Measurements from ENCODE around the gene DOK3. TPM values are rescaled to one million over a fixed set of nuclear protein-coding genes. Genes with fewer than 3 reads are reported as not detected.
"Not testable (repeated sequence)": the region's sequence is repeated elsewhere in the genome, so short reads cannot be mapped to it uniquely, and the experiment has no call there.

Gene DOK3
- total RNA-seq, 1 experiment from 2014 or later: 2.2 TPM

DNA sequence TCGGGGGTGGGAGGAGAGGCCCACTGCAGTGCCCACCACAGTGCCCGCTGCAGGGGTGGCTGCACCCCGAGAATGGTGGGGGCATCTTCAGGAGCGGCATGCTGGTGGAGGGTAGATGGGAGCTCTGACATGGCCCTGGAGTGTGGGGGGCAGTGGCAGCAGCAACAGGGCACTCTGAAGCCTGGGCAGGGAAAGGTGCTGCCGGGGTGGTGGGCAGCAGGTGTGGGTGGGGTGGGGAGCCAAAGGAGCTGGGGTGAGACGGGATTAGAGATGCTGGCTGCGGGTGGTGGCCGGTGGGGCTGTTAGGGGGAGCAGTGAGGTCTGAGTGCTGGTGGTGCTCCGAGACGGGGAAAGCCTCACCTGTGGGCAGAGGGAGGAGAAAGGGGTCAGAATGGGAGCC is 26.8 kb upstream of the DOK3 start:
- no peak for DNase-seq (ENCODE audit: low read depth)

DNA sequence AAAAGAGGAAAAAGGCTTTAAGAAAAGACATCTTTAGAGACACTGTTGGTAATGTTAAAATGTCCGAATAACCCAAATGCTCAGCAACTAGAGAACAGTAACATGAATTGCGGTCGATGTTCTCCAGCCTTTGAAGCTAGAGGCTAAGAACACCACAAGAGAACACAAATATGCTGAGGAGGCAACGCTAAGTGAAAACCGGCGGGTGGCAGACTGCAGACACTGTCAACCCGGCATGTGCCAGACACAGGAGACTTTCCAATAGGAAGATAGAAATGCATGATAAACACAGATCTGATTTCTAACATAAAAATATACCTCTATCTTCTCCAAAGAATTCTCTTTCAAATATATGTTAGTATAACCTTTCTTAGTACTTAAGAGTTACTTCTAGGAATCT is 25.5 kb upstream of the DOK3 start:
- DNase-seq (ENCODE audit: low read depth): no peak

DNA sequence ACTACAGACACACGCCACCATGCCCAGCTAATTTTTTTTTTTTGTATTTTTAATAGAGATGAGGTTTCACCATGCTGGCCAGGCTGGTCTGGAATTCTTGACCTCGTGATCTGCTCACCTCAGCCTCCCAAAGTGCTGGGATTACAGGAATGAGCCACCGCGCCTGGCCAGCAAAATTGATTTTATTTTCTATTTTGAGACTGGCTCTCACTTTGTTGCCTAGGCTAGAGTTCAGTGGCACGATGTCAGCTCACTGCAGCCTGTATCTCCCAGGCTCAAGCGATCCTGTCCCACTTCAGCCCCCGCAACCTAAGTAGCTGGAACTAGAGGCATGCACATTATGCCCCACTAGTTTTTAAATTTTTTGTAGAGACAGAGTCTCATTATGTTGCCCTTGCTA is 24.8 kb upstream of the DOK3 start:
- not testable (repeated sequence) for DNase-seq (ENCODE audit: low read depth)

DNA sequence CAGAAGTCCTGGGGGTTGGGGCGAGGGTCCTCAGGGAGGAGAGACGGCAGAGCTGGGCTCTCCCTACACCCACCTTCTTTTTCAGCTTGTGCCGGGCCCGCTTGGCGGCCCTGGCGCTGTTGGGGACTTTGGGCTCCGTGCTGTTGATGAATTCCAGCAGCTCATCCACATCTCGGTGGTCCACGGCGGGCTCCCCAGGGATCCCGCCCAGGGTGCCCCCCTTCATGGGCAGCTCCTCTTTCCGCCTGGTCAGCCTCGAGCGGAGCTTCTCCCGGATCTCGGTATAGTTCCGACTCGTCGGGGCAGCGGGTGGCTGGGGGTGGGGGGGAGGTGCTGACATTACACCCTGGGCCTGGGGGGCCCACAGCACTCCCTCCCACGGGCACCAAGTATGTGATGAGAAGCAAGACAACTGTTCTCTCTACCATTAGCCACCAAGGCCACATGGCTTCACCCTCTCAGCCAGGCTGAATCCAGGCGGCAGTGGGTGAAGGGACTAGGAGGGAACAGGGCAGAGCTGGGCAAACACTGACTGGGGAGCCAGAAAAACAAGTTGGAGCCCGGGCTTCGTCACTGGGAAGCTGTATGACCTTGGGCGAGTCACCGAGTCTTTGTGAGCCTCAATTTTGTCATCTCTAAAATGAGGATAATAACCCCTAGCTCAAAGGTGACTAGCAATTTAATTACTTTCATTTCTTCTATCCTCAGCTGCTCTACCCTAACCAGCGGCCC is 21.7 kb upstream of the DOK3 start:
- DNase-seq (ENCODE audit: low read depth): no peak

DNA sequence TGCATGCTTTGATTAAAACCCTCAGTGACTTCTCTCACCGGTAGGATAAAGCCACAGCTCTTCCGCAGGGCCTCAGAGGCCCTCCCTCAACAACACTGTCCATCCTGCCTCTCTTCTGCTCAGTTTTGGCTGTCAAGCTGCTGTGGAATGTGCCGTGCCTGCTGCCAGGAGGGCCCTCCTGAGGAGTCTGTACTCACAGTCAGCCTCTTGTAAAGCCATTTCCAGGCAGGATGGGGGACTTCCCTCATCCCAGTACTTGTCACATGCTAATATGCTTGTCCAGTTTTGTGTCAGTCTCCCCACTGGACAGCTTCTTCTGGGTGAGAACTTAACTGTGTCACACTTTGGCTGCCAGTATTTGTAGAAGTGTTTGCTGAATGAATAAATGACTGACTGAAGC is 21.0 kb upstream of the DOK3 start:
- no peak for DNase-seq (ENCODE audit: low read depth)

DNA sequence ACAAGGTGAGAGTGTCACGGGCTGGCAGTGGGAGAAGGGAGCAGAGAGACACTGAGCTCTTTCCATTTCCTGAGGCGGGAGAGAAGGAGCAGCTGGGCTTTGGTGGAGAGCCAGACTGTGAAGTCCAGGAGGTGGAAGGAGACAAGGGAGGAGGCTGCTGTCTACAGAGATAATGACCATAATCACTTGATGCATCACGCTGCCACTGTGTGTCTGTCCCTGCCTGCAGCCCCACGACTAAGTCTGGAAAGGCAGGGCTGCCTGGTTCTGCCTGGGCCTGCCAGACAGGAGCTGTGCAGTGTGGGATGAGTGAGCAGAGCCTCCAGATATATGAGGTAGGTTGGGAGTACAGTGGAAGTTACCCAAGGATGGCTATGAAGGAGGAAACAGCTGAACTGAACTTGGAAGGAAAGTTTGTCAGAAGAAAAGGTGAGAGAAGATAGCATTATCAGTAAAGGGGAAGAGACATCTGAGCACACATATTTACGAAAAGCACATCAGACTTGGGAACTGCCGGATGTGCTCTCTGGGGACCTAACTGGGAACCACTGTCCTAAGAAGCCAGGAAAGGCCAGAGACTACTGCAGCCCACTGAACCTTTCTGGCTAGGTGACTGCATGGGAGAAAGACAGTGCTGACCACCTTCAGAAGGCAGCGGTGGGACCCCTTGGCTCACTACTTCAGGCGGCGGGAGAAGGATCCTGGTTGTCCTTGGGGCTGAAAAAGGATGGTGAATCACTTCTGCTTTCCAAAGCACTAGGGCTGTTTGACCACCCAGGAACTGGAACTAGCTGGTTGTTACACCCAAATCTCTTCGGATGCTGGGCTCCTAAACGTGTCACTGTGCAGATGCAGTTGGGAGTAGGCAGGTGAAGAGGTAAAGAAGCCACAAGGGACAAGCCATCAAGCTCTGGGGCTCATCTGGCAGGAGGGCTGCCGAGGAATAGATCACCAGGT is 19.9 kb upstream of the DOK3 start:
- DNase-seq (ENCODE audit: low read depth): no peak

DNA sequence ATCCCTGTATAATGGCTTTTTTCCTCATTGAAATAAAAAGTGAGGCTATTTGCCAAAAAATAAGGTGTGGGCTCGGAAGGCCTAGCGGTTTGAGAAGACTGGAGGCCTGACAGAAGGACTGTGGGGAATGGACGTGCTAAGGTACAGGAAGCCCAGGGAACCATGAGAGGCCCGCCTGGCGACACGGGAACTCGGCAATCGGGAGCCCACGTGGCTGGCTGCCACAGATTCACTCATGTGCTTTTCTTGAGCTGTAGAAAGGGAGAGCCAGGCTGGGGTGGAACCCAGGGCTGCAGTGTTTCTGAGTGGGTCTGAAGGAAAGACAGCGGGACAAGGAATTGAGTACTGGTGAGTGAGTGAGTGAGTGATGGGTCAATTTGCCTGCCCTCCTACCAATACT is 19.0 kb upstream of the DOK3 start:
- no peak for DNase-seq (ENCODE audit: low read depth)

DNA sequence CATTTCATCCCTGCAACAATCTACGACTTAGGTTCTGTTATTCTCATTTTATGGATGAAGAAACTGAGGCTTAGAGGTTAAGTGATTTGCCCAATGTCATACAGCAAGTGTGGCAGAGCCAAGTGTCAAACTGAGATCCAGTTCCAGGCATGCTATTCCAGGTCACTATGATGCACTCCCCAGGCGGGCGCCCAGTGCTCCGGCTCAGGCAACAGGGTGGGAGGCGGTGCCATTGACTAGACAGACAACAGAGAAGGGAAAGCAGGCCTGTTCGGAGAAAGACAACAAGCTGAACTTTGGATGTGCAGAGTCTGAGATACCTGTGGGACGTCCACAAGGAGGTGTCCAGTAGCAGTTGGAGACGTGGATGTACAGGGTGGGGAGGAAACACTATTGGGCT is 18.0 kb upstream of the DOK3 start:
- DNase-seq (ENCODE audit: low read depth): no peak

DNA sequence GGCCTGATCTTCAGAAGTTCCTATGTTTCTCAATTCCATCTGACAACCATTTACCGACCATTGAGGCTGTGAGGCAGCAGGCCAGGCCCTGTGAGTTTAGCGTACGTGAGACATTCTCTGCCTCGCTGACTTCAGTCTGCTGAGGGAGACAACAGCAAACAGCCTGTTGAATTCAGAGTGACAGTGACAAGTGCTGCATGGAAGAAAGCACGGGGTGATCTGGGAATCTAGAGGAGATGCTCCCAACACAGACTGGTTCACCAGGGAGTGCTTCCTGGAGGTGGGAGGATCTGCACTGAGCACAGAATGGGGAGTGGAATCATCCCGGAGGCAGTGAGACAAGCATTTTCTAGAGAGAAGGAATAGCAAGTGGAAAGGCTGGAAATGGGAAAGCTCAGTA is 17.2 kb upstream of the DOK3 start:
- DNase-seq (ENCODE audit: low read depth): no peak

DNA sequence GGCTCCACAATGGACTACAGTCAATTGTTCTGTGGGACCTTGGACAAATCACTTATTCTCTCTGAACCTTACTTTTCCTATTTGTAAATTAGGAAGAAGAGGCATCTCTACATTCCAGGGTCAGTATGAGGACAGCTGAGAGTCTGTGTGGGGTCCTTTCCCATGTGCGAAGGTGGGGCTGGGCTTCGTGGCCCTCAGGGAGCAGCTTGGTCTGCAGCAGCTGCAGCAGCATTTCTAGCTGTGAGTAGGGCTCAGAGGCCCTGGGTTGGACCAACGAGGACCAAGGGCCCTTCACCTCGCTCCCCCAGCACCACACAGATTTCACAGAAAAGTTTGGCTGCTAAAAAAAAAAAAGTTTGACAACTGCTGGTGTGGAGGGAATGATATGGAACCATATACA is 16.6 kb upstream of the DOK3 start:
- DNase-seq (ENCODE audit: low read depth): no peak

DNA sequence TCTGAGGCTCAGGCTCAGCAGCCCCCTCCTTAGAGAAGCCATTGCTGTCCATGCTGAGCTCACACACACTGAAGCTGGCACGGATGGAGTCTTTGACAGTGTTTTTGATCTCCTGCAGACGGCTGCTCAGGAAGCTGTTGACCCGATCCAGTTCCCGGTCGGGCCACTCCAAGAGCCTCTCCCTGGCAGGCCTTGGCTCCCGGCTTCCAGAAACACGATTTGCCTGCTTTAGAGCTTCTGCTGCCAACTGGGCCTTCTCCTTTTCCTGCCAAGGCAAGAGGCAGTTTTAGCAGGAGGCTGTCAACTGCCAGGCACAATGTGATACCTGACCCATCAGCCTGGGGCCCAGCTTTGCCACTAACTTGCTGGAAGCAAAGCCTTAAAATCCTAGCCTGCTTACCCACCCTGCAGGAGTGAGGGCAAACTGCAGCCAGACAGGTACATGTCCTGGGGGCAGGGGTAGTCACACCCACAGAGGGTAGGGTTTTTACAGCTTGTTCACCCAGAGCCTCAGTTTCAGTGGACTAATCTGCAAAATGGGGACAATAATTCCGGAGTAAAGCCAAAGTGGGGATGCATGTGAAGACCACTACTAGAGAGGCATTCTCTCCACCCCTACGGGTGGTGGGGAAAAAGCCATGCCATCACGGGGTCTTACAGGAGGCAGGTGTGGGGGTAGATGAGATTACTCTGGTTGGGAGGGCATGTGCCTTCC is 15.5 kb upstream of the DOK3 start:
- DNase-seq (ENCODE audit: low read depth): no peak

DNA sequence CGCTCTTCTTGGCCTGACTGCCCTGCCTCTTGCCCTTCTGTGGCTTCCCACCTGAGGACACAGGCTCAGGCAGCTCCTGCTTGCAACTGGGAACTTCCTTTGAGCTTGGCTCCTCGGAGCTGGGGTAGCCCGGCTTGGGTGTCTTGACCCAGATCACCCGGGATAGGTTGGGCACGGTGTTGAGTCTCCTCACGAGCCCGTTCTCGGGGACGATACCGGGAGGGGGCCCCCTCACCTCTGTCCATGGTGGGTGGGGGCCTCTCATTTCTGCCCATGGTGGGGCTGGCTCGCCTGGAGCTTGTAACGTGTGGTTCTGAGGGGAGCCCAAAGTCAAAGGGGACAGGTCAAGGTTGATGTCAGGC is 14.9 kb upstream of the DOK3 start:
- no peak for DNase-seq (ENCODE audit: low read depth)

DNA sequence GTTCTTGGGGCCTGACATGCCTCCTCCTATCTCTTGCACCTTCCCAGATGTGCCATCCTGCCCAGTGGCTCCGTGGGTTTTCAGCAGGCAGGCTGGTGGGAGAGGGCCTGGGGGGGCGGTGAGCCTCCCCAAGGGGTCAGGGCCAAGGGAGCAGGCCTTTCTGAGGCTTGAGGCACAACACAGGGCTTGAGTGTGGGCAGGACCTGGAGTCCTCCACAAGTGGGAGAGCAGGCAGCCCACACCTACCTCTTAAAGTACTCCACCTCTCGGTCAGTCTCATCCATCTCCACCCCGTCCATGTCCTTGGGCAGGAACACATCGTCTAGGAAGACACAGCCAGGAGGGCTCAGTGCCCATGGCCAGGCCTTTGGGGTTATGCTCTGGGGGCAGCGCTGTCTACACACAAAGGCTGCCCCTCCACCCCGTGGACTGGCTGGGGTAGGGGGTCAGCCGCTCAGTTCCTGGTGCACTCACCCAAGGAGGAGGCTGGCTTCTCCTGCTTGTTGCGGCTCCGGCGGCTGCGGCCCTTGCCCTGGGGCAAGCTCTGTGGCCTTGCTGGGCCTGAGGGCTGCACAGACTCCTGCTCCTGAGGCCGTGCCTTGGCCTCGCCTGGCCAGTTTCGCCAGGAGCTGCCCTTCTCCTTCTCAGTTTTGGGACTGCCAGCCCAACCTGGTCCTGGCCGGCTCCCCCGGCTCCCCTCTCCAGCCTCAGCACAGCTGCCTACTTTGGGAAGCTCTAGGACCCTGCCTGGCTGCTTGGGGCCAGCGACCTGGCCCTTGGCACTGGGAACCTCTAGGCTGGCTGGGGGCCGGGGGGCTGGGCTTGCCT is 14.3 kb upstream of the DOK3 start:
- DNase-seq (ENCODE audit: low read depth): no peak

DNA sequence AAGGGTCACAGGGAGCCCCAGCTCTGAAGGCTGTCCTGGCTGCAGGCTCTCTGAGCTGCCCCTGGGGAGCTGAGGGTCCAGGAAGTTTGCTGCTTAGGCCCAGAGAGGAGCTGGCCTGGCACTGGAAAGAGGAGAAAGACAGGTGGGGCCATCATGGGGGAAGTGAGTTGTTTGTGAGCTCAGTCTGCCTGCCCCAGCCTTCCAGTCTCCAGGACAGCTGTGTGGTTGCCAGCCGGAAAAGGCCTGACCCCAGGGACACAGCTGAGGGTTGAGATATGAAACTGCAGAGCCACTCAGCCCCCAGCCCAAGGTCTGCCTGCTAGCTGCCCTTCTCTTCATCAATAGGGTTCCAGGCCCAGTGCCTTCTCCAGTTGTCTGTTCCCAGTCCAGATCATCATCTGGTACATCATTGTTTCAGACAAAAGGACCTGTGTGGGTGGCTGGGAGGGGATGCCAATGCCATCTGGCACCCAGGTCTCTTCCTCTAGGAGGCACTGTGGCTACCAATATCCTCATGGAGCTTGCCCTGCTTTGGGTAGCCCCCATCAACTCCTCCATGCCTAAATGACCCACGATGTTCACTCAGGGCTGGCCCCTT is 11.4 kb upstream of the DOK3 start:
- DNase-seq (ENCODE audit: low read depth): no peak

DNA sequence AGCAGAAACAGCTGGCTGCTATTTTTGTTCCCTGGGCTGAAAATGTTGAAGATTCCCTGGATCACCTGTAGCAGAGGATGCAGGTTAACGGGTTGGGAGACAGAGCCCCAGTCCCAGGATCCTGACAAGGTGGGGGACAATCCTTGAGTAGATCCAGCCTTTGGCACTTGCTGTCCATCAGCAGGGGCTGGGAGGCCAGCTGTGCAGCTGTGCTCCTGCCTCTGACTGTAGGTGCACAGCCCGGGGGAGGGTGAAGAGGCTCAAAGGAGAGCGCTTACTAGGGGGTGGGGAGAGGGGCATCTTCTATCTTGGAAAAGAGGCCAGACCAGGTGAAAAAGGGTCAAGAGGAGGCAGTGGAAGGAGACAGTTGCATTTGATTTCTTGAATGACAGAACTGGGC is 10.6 kb upstream of the DOK3 start:
- no peak for DNase-seq (ENCODE audit: low read depth)

DNA sequence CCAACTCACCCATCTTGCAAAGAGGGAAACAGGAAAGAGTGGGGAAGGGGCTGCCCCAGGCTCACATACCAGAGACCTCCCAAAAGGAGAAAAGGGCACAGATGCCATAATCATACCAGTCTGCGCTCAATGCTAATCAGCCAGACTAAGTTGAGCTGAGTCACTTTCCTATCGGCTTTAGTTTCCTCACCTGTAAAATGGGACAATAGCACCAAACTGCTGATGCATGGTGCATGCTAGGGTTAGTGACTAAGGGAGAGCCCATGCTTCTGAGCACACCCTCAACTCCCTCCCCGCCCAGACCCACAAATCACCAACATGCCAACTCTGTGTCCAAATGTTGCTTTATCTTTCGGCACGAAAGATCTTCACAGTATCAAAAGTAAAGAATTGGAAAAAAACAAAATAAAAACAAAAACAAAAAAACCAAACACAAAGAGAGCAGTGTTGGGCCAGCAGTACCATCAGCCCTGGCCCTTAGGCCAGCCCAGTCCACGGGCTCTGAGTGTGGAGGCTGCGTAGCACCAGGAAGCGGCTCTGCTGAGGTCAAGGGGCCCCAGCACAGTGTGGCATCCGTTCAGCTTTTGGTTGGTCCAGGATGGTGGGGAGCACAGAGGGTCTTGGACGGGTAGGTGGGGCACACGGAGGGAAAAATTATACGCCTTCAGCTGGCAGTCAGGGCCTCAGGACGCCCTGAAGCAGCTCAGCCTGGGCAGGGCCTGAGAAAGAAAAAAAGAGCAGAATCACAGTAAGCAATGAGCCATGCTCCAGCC is 10.0 kb upstream of the DOK3 start:
- no peak for DNase-seq (ENCODE audit: low read depth)

DNA sequence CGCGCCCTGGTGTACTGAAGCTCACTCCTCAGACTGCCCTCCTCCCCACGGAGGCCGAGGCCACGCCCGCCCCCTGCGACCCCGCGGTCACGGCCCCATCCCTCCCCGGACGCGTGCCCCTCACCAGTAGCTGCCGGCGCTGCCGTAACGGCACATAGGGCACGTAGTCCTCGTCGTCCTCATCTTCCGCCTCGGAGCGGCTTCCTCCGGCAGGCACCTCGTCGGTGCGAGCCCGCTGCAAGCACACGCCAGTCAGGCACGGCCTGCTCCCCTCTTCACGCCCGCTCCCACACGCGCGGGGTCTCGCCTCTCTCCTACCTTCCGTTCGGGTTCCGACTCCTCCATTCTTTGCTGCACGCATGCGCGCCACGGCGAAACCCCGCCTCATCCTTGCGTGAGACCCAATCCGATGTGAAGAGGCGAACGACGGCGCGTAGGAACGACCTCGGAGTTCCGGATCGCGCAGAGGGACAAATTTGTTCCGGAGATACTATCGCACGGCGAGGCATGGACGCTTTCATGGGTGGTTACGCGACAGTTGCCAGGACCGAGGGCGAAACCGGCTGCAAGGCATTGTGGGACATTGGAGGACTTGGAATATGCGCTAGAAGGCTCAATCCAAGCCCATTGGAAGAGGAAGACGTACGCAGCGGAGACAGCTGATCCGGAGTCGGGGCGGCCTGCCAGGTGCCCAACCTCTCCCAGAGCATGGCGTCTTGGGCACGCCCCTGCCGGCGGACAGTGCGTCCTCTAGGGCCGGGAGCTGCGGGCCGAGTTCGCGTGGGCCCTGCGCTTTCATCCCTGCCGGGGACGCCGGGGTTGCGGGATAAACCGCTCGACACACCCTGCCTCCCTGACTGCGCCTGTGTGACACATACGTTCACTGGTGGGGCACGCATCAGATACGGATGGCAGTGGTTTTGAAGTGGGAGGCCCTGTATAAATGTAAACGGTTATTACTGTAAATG is 7.3 kb upstream of the DOK3 start, which contains the start of gene DDX41:
Gene DDX41 (minus strand): TSS at position 361 of the 968 bp plus-strand sequence. CDS start 16 bp downstream, at position 345.
- peak; percentile 99 for DNase-seq (ENCODE audit: low read depth)

DNA sequence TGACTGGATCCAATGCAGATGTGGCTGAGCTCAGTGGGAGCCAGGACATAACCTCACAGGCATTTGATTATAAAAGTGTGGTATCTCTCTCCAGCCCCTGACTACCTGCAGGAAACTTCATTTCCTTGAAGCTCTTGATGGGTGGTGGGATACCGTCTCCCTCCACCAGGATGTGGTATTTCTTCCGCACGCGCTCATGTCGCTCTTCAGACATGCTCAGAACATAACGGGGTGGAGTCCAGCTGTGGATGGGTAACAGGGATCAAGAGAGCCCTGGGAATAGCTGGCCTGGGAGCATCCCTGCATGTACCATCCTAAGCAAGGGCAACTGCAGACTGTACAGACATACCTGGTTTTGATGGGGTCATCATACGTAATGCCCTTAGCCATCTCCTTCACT is 6.0 kb upstream of the DOK3 start:
- no peak for DNase-seq (ENCODE audit: low read depth)

DNA sequence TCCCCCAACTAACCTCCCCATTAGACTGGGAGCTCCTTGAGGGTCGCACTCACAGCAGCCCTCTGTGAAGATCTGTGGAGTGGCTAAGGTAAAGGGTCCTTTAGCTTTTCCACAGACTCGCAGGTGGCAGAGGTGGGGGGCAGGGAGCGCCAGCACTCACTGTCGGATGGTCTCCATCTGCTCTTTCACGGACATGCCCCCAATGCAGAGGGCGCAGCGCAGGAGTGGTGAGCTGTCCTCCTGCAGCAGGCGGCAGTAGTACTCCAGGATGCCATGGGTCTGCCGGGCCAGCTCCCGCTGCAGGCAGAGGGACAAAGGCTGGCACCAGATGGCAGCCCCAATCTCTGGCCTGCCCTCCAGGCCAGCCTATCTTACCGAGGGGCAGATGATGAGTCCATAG is 4.9 kb upstream of the DOK3 start:
- no peak for DNase-seq (ENCODE audit: low read depth)

All from M059J (cell line).